Measurements from ENCODE around the gene ORMDL2.

DNA sequence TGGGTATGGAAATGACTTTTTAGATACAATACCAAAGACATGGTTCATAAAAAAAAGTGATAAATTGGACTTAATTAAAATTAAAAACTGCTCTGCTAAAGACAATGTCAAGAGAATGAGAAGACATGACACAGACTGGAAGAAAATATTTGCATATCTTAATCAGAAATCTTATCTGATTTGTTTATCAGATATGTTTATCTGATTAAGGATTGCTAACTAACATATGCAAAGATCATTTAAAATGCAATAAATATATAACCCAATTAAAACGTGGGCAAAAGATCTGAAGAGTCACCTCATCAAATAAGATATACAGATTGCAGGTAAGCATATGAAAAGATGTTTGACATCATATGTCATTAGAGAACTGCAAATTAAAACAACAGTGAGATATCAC is 34.9 kb downstream of the ORMDL2 start:
- no peak for TF ChIP-seq POLR2A (IDR thresholded peaks at IDR 0.05; ENCODE audit: low read length)
- TF ChIP-seq GATA1 (IDR thresholded peaks at IDR 0.05; ENCODE audit: low read depth, low read length), result no peak

Data from erythroblast (primary cell).